HG03175 (cell line): Measurements from ENCODE around the gene RIMBP2.

Source experiments
- ATAC-seq: cut with Tn5 transposase; IDR thresholded peaks from one replicate; pipeline ENCODE4 v1.9.1; 2021; ENCODE audit warnings: mild to moderate bottlenecking, moderate library complexity; ENCODE audit not compliant: unreplicated experiment

RIMBP2 gene

DNA sequence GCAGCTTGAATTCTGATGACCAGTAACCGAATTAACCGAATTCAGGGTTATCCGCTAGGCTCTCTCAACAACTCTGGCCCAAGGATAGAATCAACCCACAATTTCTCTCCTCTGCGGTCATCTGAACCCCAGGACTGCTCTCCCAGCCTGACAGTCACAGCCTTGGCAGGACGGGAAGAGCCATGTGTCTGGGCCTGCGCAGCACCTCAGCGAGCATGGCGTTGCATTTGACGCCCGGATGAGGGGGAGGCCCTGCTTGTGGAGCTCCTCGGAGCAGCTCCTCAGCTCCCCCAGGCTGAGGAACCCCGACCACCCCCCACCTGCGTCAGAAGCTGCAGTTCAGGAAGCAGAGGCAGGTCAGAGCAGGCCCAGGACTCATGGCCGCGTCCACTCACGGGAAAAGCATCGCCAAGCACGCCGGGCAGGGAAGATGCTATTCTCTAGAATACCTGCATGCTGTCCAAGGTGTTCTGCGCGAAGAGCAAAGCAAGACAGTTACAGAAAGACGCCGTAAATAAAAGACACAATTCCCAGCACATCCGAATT is 247.3 kb downstream of the RIMBP2 start:
- ATAC-seq = no peak

GRCh38 chr12:130468186-130468585 is 247.9 kb downstream of the RIMBP2 start:
- no peak for ATAC-seq

- ATAC-seq = no peak
Observed at GRCh38 chr12:130465626-130466025, 250.5 kb downstream of the RIMBP2 start.

GRCh38 chr12:130465046-130465445 is 251.1 kb downstream of the RIMBP2 start:
- ATAC-seq = no peak

- ATAC-seq = no peak
Observed at GRCh38 chr12:130463818-130464670, 252.1 kb downstream of the RIMBP2 start.

DNA sequence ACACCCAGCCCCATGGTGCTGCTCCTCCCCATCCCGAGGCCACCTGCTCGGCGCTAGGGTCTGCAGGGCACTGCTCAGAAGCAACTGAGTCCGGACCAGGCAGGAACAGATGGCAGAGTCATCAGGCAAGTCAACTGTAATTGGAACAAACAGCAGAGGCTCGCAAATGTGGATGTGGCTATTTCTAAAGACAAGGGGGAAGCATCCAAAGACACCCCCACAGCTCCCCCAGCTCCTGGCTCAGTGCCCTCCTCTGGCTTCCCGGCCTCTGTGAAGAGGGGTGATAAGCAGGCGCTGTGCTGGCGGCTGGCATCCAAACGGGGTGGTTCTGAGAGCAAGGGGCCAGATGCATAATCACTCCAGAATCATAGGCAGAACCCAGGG is 252.8 kb downstream of the RIMBP2 start:
- no peak for ATAC-seq

DNA sequence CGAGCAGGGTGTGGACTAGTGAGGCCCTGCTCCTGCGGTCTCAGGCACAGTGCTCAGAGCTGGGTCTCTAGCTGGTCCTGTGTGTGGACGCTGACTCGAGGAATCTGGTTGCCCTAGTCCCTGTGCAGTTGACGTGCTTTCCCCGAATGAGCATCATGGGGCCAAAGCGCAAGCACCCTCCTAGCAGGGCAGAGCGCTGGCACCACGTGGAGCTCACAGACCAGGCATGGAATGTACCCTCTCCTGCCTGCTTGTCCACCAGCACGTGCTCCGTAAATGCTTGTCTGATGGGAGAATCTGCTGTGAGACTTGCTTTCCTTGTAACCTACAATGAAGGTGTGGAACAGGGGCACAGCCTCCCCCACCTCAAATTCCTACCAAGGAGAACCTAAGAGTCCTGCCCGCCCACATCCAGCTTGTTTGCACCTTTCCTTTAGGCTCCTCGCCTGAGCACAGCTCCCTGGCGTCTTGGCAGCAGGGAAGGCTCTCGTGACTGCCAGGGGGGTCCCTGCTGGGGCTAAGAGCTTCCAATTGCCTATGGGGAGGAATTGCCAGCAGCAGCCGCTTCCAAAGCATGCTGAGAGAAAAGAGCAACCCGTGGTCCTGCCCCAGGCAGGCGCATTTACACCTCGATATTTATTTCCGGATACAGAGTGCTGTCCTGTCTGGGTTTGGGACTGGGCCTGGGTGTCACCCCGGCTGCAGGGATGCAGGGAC is 253.4 kb downstream of the RIMBP2 start:
- no peak for ATAC-seq

- no peak for ATAC-seq
Observed at GRCh38 chr12:130461839-130462557, 254.1 kb downstream of the RIMBP2 start.

GRCh38 chr12:130461447-130461815 is 254.7 kb downstream of the RIMBP2 start:
- ATAC-seq = no peak

DNA sequence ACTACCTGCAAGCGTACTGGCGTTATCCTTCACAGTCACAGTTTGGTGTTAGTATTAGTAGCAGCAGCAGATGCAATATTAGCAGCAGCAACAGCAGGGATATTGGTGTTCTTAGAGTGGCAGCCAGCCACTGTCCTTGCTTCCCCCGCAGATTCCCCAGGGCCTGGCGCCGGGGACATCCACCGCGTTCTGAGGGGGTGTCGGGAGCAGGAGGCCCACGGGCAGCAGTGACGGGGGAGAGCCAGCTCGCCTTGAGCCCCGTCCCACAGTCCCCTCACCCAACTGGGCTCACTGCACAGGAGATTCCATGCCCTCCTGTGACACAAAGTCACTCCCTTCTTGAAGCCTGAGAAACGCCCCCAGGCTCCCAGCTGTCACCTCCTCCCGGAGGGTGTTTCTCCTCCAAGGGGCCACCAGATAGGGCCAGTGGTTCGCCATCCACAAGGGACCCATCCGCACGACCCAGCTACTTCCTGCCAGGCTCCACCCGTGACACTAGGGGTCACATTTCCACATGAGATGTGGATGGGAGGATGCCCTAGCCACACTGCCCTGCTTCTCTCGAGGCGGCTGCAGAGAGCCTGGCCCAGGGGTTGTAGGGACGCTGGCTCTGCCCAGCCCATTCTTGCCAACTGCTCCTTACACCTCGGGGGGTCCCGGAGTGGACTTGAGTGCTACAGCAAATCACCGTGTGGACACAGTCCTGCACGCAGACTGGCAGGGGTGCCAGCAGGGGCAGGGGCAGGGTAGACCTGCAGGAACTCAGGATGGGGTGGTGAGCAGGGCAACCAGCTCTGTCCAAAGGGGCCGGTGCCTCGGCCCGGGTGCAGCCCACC is 255.3 kb downstream of the RIMBP2 start:
- ATAC-seq = no peak

DNA sequence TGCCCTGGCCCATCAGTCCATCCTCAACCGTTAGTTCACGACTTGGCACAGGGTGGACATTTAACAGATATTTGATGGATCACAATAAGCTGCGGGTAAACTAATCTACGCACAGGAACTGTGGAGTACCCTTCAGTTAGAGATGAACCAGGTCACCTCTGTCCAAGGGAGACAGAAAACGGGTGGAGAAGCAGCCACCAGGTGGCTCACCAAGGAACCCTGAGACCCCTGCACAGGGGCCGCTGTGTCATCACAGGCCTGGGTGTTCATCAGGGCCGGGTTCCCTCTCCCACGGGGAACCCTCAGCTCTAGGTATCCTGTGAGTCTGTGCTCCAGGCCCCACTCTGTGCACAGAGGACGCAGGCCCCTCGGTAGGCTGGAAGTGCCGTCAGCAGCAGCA is 256.2 kb downstream of the RIMBP2 start:
- no peak for ATAC-seq

GRCh38 chr12:130458341-130458740 is 257.8 kb downstream of the RIMBP2 start:
- ATAC-seq = no peak

GRCh38 chr12:130457215-130457614 is 258.9 kb downstream of the RIMBP2 start:
- no peak for ATAC-seq

DNA sequence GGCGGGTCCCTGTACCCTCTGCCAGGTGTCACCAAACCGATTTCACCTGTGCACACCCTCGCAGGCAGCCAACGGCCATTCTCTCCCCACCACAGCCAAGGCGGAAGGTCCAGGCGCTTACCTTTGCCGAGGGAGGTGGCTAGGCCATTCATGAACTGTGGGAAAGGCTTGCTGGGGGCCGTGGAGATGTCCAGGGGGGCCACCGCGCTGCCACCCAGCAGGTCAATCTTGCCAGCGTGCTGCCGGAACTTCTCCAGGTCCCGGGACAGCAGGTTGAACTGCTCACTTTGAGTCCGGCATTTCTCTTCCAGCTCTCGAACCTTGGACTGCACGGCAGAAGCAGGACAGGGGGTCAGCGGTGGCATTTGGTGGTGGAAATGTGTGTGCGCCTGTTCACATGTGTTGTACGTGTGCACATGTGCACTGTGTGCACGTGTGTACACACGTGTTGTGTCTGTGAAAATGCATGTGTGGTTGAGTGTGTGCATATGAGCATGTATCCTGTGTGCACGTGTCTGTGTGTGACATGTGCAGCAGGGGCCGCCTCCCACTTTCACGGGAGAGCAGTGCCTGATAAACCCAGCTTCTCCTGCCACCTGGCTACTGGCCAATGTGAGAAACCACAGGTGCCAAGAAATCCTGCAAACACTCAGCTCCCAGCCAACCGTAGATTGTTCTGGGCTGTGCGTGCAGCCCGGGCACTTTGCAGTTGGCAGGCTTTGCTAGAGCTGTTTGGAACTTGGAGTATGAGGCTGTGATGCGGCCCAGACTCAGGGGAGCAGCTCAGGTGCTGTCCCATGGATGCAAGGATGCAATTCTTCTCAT is 259.5 kb downstream of the RIMBP2 start:
- ATAC-seq = no peak

- no peak for ATAC-seq
Observed at GRCh38 chr12:130455161-130455560, 260.9 kb downstream of the RIMBP2 start.

GRCh38 chr12:130454296-130454695 is 261.8 kb downstream of the RIMBP2 start:
- ATAC-seq = no peak

DNA sequence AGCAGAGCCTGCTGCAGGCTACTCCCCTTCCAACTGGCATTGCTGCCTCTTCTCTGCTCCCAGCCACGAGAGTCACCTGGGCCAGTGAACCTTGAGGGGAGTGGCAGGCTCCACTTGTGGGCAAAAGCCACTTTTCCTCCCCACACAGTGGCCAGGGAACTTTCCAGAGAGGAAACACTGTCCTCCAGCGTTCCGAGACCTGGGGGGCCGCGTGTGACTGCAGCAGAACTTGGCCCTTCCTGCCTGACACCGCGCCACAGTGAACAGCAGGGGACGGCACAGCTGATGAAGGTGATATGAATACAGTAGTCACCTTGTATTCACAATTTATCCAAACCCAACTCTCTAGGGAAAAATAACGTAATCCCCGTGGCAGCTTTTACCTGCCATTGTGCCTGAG is 263.6 kb downstream of the RIMBP2 start:
- ATAC-seq = no peak

DNA sequence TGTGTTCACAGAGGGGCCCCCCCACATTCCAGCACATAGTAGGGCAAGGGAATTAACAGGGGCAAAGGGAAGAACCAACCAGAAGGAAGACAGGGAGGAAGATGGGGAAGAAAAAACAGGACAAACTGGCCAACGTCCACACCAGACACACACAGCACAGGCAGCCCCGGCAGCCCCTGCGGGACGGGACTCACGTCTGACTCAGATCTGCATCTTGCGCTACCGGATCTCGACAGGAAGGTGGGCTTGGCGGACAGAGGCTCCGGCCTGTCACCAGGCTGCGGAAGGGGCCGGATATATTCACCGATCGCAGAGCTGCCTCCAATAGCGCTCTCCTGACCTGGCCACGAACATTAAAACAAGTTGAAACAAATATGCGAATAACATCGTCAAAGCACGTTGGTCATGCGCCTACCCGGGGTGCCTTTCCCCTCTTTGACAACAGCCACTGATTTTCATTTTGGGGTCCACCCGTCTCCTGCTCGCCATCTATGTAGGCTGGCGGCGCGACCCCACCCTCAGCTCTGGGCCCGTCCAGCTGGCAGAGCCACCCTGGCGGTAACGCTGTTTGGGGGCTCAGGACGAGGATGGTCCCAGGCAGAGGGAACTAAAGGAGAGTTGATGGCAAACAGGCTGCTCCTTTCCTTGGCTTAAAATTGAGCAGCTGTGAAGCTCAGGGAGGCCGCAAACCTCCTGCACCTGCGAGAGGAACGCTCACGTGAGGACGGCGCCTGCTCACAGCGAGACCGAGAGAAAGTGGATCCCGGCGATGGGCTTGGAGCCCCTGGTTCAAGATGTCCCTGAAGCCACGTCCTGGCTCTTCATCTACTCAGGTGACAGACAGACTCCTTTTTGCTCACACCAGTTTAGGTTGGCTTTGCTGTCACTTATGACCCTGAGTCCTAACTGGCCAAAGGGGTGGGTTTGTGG is 264.8 kb downstream of the RIMBP2 start:
- no peak for ATAC-seq

DNA sequence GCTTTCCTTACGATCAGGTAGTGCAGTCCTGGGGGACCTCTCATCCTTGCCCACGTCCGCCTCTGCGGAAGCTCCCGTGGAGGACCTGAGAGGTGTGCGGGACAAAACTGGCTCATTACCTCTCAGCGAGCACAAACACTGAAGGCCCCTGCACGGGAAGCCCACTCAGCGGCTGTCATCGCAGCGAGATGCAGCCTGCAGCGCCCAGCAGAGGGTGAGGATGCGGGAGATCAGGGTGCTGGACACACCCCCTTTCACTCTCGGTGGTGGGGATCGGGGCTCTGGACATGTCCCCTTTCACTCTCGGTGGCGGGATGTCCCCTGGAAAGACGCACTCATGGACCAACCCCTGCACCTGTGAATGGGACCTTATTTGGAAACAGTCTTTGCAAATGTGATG is 266.8 kb downstream of the RIMBP2 start:
- no peak for ATAC-seq
